Gastrocnemius medialis (tissue), 4 donors: ENCODE data around the gene DEPDC1B. TPM values are rescaled to one million over a fixed set of nuclear protein-coding genes. Genes with fewer than 3 reads are reported as not detected.
"Not testable (repeated sequence)": the region's sequence is repeated elsewhere in the genome, so short reads cannot be mapped to it uniquely, and the experiment has no call there.

Experiments used
- ATAC-seq, 2 donors: fragments of 150-250 bp; one replicate each; pipeline ENCODE4 v1.9.1; 2016
- DNase-seq, 2 donors: peaks; one replicate each; pipeline ENCODE4 v3.0.0-alpha.2; 2019
- H3K27ac ChIP-seq, 4 donors: fragments of 200-600 bp; sonication (generic); 1 replicate in 1 of 4; 2 replicates in 3 of 4; pipeline ENCODE4 v1.5.1; 2016 to 2018; ENCODE audit warnings: mild to moderate bottlenecking in 2 of 4, moderate library complexity in 1 of 4
- H3K27me3 ChIP-seq, 3 donors: fragments of 200-600 bp; sonication (generic) in 2 of 3; 1 replicate in 1 of 3; 2 replicates in 2 of 3; pipeline versions ENCODE4 v1.5.1 to v1.6.0; 2016 to 2019; ENCODE audit warnings: mild to moderate bottlenecking in 1 of 3, moderate library complexity in 1 of 3
- H3K36me3 ChIP-seq, 2 donors: fragments of 200-600 bp; sonication (generic) in 1 of 2; one replicate each; pipeline ENCODE4 v1.5.1; 2017 to 2018
- H3K4me1 ChIP-seq, 2 donors: fragments of 200-600 bp; sonication (generic) in 1 of 2; one replicate each; pipeline ENCODE4 v1.5.1; 2016 to 2017; ENCODE audit warnings: mild to moderate bottlenecking in 2 of 2
- H3K4me3 ChIP-seq, 4 donors: fragments of 200-600 bp; sonication (generic) in 3 of 4; 1 replicate in 1 of 4; 2 replicates in 3 of 4; pipeline ENCODE4 v1.5.1; 2016 to 2019; ENCODE audit warnings: mild to moderate bottlenecking in 2 of 4
- H3K9me3 ChIP-seq, 3 donors: fragments of 200-600 bp; sonication (generic) in 2 of 3; 1 replicate in 1 of 3; 2 replicates in 2 of 3; pipeline ENCODE4 v1.5.1; 2016 to 2019
- CTCF ChIP-seq, 5 experiments: fragments of 450-650 bp in 3 of 5; fragments of 200-600 bp in 2 of 5; sonication (generic) in 2 of 5; IDR thresholded peaks in 4 of 5; conservative IDR thresholded peaks in 1 of 5; 1 replicate in 4 of 5; 2 replicates in 1 of 5; pipeline ENCODE4 v1.5.1; 2016 to 2019; ENCODE audit warnings: antibody characterized with exemption in 5 of 5, mild to moderate bottlenecking in 3 of 5, moderate library complexity in 3 of 5
- POLR2A ChIP-seq, 2 donors: fragments of 450-650 bp; IDR thresholded peaks; one replicate each; pipeline ENCODE4 v1.6.1; 2017; ENCODE audit warnings: antibody characterized with exemption in 2 of 2, mild to moderate bottlenecking in 2 of 2, moderate library complexity in 2 of 2
- in situ Hi-C, 4 donors: fragments of 200-750 bp; cut with MboI; loops; one replicate each; pipeline versions ENCODE4 v1.15.0 to v1.8.0; 2017; ENCODE audit warnings: low sequenced_read_pairs in 4 of 4
- intact Hi-C: fragments of 100-400 bp; cut with DNase I; formaldehyde crosslinking; loops from one replicate; pipeline ENCODE4 v1.15.1; 2023; ENCODE audit warnings: low total_unique reads
- total RNA-seq, 4 donors: library from RNA; depleted of rRNA; stranded (reverse); fragments of >200 nt; gene quantifications; one replicate each; pipeline versions ENCODE4 v1.1.0 to v1.2.3, GENCODE V29; 2016

The DEPDC1B gene
- total RNA-seq, 4 donors from 2014 or later, result 0.42 TPM; not detected in 3

GRCh38 chr5:60576425-60576824 is 123.5 kb downstream of the DEPDC1B start:
- in situ Hi-C loops, result no loop called here
- no peaks in the 10 kb centered on the region for H3K27me3 ChIP-seq
- no peak for TF ChIP-seq POLR2A (IDR thresholded peaks at IDR 0.05)
- no peak for TF ChIP-seq CTCF (IDR thresholded peaks at IDR 0.05 in 4 of 5, conservative IDR thresholded peaks at IDR 0.05 in 1 of 5)

GRCh38 chr5:60568646-60569045 is 131.3 kb downstream of the DEPDC1B start:
- in situ Hi-C loops (no loop called here), intact Hi-C loops (no loop called here)
- no peak for TF ChIP-seq CTCF (IDR thresholded peaks at IDR 0.05 in 4 of 5, conservative IDR thresholded peaks at IDR 0.05 in 1 of 5)
- no peak for TF ChIP-seq POLR2A (IDR thresholded peaks at IDR 0.05)
- no peaks in the 10 kb centered on the region for H3K27me3 ChIP-seq
- no peak overlapping the region for H3K4me3 ChIP-seq
- H3K27ac ChIP-seq, result no peak overlapping the region
- no peaks in the 10 kb centered on the region for H3K36me3 ChIP-seq
- H3K4me1 ChIP-seq, result no peaks in the 10 kb centered on the region
- ATAC-seq (no peak), DNase-seq (no peak)
- no peaks in the 10 kb centered on the region for H3K9me3 ChIP-seq

More at GRCh38 chr5:60576425-60576824, 123.5 kb downstream of the DEPDC1B start:
- no peaks in the 10 kb centered on the region for H3K36me3 ChIP-seq
- H3K9me3 ChIP-seq, result no peaks in the 10 kb centered on the region
- DNase-seq (no peak), ATAC-seq (no peak)
- no peak overlapping the region for H3K4me3 ChIP-seq
- no peaks in the 10 kb centered on the region for H3K4me1 ChIP-seq
- intact Hi-C loops, result no loop called here
- H3K27ac ChIP-seq, result no peak overlapping the region

- Histone ChIP-seq H3K36me3 (no peaks in the 10 kb centered on the region), H3K4me3 (no peak overlapping the region), H3K27me3 (no peaks in the 10 kb centered on the region), H3K9me3 (no peaks in the 10 kb centered on the region), H3K4me1 (no peaks in the 10 kb centered on the region), H3K27ac (no peak overlapping the region)
- DNase-seq (no peak), ATAC-seq (no peak)
- TF ChIP-seq POLR2A (IDR thresholded peaks at IDR 0.05) (no peak), CTCF (IDR thresholded peaks at IDR 0.05 in 4 of 5, conservative IDR thresholded peaks at IDR 0.05 in 1 of 5) (no peak)
- intact Hi-C loops (no loop called here), in situ Hi-C loops (no loop called here)
Observed at GRCh38 chr5:60563696-60564324, 136.2 kb downstream of the DEPDC1B start.

GRCh38 chr5:60553291-60553690 is 146.7 kb downstream of the DEPDC1B start:
- intact Hi-C loops, DNase-seq: not testable (repeated sequence)

GRCh38 chr5:60551829-60552228 is 148.1 kb downstream of the DEPDC1B start:
- Histone ChIP-seq H3K36me3 (no peaks in the 10 kb centered on the region), H3K4me3 (no peak overlapping the region), H3K9me3 (no peaks in the 10 kb centered on the region), H3K4me1 (no peaks in the 10 kb centered on the region), H3K27me3 (no peaks in the 10 kb centered on the region), H3K27ac (no peak overlapping the region)
- DNase-seq (no peak), ATAC-seq (no peak)
- no peak for TF ChIP-seq POLR2A (IDR thresholded peaks at IDR 0.05)
- TF ChIP-seq CTCF (IDR thresholded peaks at IDR 0.05 in 4 of 5, conservative IDR thresholded peaks at IDR 0.05 in 1 of 5), result no peak
- intact Hi-C loops (no loop called here), in situ Hi-C loops (no loop called here)

More at GRCh38 chr5:60553291-60553690, 146.7 kb downstream of the DEPDC1B start:
- H3K36me3 ChIP-seq, ATAC-seq, H3K4me3 ChIP-seq, H3K9me3 ChIP-seq, in situ Hi-C loops, H3K27me3 ChIP-seq, H3K27ac ChIP-seq, H3K4me1 ChIP-seq: not testable (repeated sequence)
